ENCODE measurements around the gene MYL7. TPM values are rescaled to one million over a fixed set of nuclear protein-coding genes. Genes with fewer than 3 reads are reported as not detected.

MYL7 gene
- total and polyA plus RNA-seq, 9 of the 15 experiments (the other 6 are each of a cell fraction or from before 2014, with no cell fraction given) = not detected

- TF ChIP-seq ZNF507 (tag; conservative IDR thresholded peaks at IDR 0.05) (no peak), ZNF12 (CRISPR knock-in tag; IDR thresholded peaks at IDR 0.05) (no peak), MXI1 (IDR thresholded peaks at IDR 0.05; ENCODE audit: low read depth, low read length) (no peak), ZKSCAN8 (CRISPR knock-in tag; IDR thresholded peaks at IDR 0.05) (no peak), TCF15 (CRISPR knock-in tag; IDR thresholded peaks at IDR 0.05) (no peak), ZNF584 (CRISPR knock-in tag; IDR thresholded peaks at IDR 0.05; ENCODE audit: low read depth) (no peak), FOXA3 (CRISPR knock-in tag; conservative IDR thresholded peaks at IDR 0.05 in 1 of 2, IDR thresholded peaks at IDR 0.05 in 1 of 2) (no peak), MAFF (IDR thresholded peaks at IDR 0.05; ENCODE audit: low read length) (no peak), ZBTB17 (CRISPR knock-in tag; IDR thresholded peaks at IDR 0.05) (no peak)
Observed at GRCh38 chr7:44112231-44112996, 28.7 kb downstream of the MYL7 start (continued).

- no peak overlapping the region for H3K4me2 ChIP-seq (ENCODE audit: insufficient read depth, low read length)
- H4K20me1 ChIP-seq (replicated peaks; ENCODE audit: control insufficient read depth, insufficient read depth, low read length) = peaks cover 25% of the 10 kb centered on the region
- H3K4me3 ChIP-seq = no peak overlapping the region
- intact Hi-C loops (cut with micrococcal nuclease) (no loop called here), in situ Hi-C loops (cut with MboI) (no loop called here)
- H3K36me3 ChIP-seq (ENCODE audit: control insufficient read depth, insufficient read depth, low read length) = peaks cover 26% of the 10 kb centered on the region; the same call in 2 of the 3 replicates
- no peak overlapping the region for H2AFZ ChIP-seq (ENCODE audit: low read depth, low read length)
- ChIA-PET POLR2A (interaction anchor here (0.6 to 2.5 kb wide), 7 partner anchors 9 to 124 kb away, joined by 3 to 10 read pairs (median 4); no protein-coding TSS in a partner anchor), CTCF (ENCODE audit: low intra/inter-chr PET ratio) (no interaction called here)
- BruUV-seq (replicated peaks) = no TSS peak
- peaks cover 9% of the 10 kb centered on the region for H3K9me1 ChIP-seq (ENCODE audit: control insufficient read depth, insufficient read depth, low read length)
- no peaks in the 10 kb centered on the region for H3K79me2 ChIP-seq (ENCODE audit: control insufficient read depth, insufficient read depth, low read length)
- peaks cover 10 to 61% of the 10 kb centered on the region in 2 experiments; a peak in 4 of 5 replicates for H3K4me1 ChIP-seq (replicated peaks in 1 of 2; ENCODE audit: control insufficient read depth in 2 of 2, insufficient read depth in 2 of 2, low read length in 2 of 2)
- ATAC-seq (no peak), FAIRE-seq (no peak), DNase-seq (ENCODE audit: extremely low read depth in 1 of 4, low spot score in 3 of 4) (peak in 2 of 4 experiments; percentile 28 to 36)
- no peak overlapping the region for H3K27ac ChIP-seq (ENCODE audit: extremely low read depth, low read depth, low read length)
- H3K9me3 ChIP-seq (replicated peaks; ENCODE audit: control insufficient read depth, insufficient read depth, low read depth, low read length) = no peaks in the 10 kb centered on the region
- WGBS (ENCODE audit: insufficient coverage, low coverage, missing lambda C conversion rate) = 16% methylated on average over 16 of the region's 16 CpGs
- H3K27me3 ChIP-seq (ENCODE audit: control insufficient read depth in 2 of 2, insufficient read depth in 2 of 2, low read length in 2 of 2) = peaks cover 2 to 32% of the 10 kb centered on the region in 2 experiments; a peak in 3 of 5 replicates
- H3K9ac ChIP-seq (ENCODE audit: insufficient read depth in 1 of 2, low read depth in 2 of 2, low read length in 2 of 2) = peak overlapping the region in 1 of 2 experiments; percentile 66; a peak in 2 of 4 replicates
- no peak for TF ChIP-seq ELK3 (CRISPR knock-in tag; IDR thresholded peaks at IDR 0.05)
- TF ChIP-seq MAX (CRISPR knock-in tag; IDR thresholded peaks at IDR 0.05) = peak; percentile 40; the same call in 1 of the 2 replicates
- no peak for TF ChIP-seq CHD1 (IDR thresholded peaks at IDR 0.05; ENCODE audit: low read length)
- peak; percentile 32; the same call in 1 of the 2 replicates for TF ChIP-seq ZNF740 (CRISPR knock-in tag; IDR thresholded peaks at IDR 0.05)
- no peak for TF ChIP-seq ZNF740 (tag; IDR thresholded peaks at IDR 0.05)
- TF ChIP-seq POLR2G (IDR thresholded peaks at IDR 0.05; ENCODE audit: low read depth, low read length) = peak; percentile 69
- no peak for TF ChIP-seq NELFE (IDR thresholded peaks at IDR 0.05; ENCODE audit: insufficient read depth, insufficient read length)
- no peak for TF ChIP-seq PRMT5 (CRISPR knock-in tag; IDR thresholded peaks at IDR 0.05)
Observed at GRCh38 chr7:44111761-44112160, 29.4 kb downstream of the MYL7 start.
